Stomach (tissue), 9 donors: Measurements from ENCODE around the gene ZGLP1. TPM values are rescaled to one million over a fixed set of nuclear protein-coding genes. Genes with fewer than 3 reads are reported as not detected.

Experiments used
- DNase-seq, 2 donors: peaks; one replicate each; pipeline versions ENCODE4 v3.0.0 to v3.0.0-alpha.2; 2013 to 2019
- H3K27ac ChIP-seq, 5 donors: fragments of 200-600 bp in 4 of 5; sonication (generic) in 4 of 5; one replicate each; pipeline ENCODE4 v1.5.1; 2013 to 2019; ENCODE audit warnings: mild to moderate bottlenecking in 1 of 5, moderate library complexity in 1 of 5
- H3K27me3 ChIP-seq, 3 donors: fragments of 200-600 bp; sonication (generic); one replicate each; pipeline ENCODE4 v1.5.1; 2017 to 2019; ENCODE audit warnings: mixed run types in 1 of 3
- H3K36me3 ChIP-seq, 4 donors: fragments of 200-600 bp; sonication (generic); 1 replicate in 3 of 4; 2 replicates in 1 of 4; pipeline ENCODE4 v1.5.1; 2016 to 2019
- H3K4me1 ChIP-seq, 4 donors: fragments of 200-600 bp; sonication (generic); one replicate each; pipeline ENCODE4 v1.5.1; 2016 to 2019
- H3K4me3 ChIP-seq, 4 donors: fragments of 200-600 bp; sonication (generic) in 3 of 4; one replicate each; pipeline ENCODE4 v1.5.1; 2016 to 2019; ENCODE audit warnings: mild to moderate bottlenecking in 1 of 4
- H3K9me3 ChIP-seq, 4 donors: fragments of 200-600 bp; sonication (generic); one replicate each; pipeline ENCODE4 v1.5.1; 2016 to 2019
- CTCF ChIP-seq, 7 experiments: fragments of 450-650 bp in 4 of 7; fragments of 200-600 bp in 3 of 7; sonication (generic) in 3 of 7; IDR thresholded peaks; one replicate each; pipeline ENCODE4 v1.5.1; 2016 to 2019; ENCODE audit warnings: antibody characterized with exemption in 7 of 7, control low read depth in 2 of 7, mild to moderate bottlenecking in 1 of 7
- EP300 ChIP-seq: sonication (generic); formaldehyde crosslinking; IDR thresholded peaks from one replicate; pipeline ENCODE4 v1.6.1; 2017; ENCODE audit warnings: antibody characterized with exemption
- POLR2A ChIP-seq, 4 donors: fragments of 450-650 bp; IDR thresholded peaks; one replicate each; pipeline ENCODE4 v1.6.1; 2016; ENCODE audit warnings: antibody characterized with exemption in 4 of 4, control low read depth in 2 of 4, mild to moderate bottlenecking in 1 of 4, moderate library complexity in 1 of 4
- POLR2AphosphoS5 ChIP-seq, 3 donors: sonication (generic); formaldehyde crosslinking; IDR thresholded peaks; one replicate each; pipeline ENCODE4 v1.6.1; 2016; ENCODE audit warnings: antibody characterized with exemption in 3 of 3
- WGBS, 5 donors: extraction: QIAGEN DNeasy Blood & Tissue Kit in 3 of 5; methylation state at CpG; one replicate each; pipeline versions ENCODE4 v1.1.5 to v1.1.7; 2013 to 2018; 5-methylcytosine and 5-hydroxymethylcytosine counted together
- intact Hi-C: fragments of 100-400 bp; cut with DNase I; formaldehyde crosslinking; loops from one replicate; pipeline ENCODE4 v1.15.1; 2023; ENCODE audit warnings: low total_unique reads
- polyA plus RNA-seq, 3 donors: library from polyadenylated mRNA; stranded (reverse); fragments of 200-250 nt; gene quantifications; one replicate each; pipeline ENCODE4 v1.2.3, GENCODE V29; 2013
- total RNA-seq, 5 donors: library from RNA; depleted of rRNA; stranded (reverse); fragments of >200 nt; gene quantifications; one replicate each; pipeline versions ENCODE4 v1.1.0 to v1.2.3, GENCODE V29; 2014 to 2016
- donor health status: healthy with polysubstance abuse.
- donor health status: Bipolar disorder and iron deficiency.
- donor health status: healthy.

The ZGLP1 gene
- total and polyA plus RNA-seq, 8 donors: 2.2 to 8.6 (median 3.7) TPM; not detected in 3

- 83 to 100% (median 94%) methylated on average over 1 of the region's 1 CpG for WGBS, 5 donors
- intact Hi-C loops: no loop called here
- H3K27ac ChIP-seq: no peak overlapping the region
- H3K4me3 ChIP-seq: no peak overlapping the region
- H3K36me3 ChIP-seq: peaks cover 11 to 97% (median 52%) of the 10 kb centered on the region in 4 donors
- TF ChIP-seq POLR2AphosphoS5 (IDR thresholded peaks at IDR 0.05) (no peak), EP300 (no peak), POLR2A (IDR thresholded peaks at IDR 0.05) (no peak), CTCF (IDR thresholded peaks at IDR 0.05) (no peak)
- no peak for DNase-seq
- H3K27me3 ChIP-seq: peaks cover 0 to 14% (median 0%) of the 10 kb centered on the region in 3 donors
- no peaks in the 10 kb centered on the region for H3K9me3 ChIP-seq
- peaks cover 0 to 7% (median 3%) of the 10 kb centered on the region in 4 donors for H3K4me1 ChIP-seq
These were observed 30.7 kb downstream of the ZGLP1 start for GRCh38 chr19:10278935-10279334.

- Histone ChIP-seq H3K27ac (no peak overlapping the region), H3K27me3 (peaks cover 0 to 7% (median 0%) of the 10 kb centered on the region in 3 donors), H3K36me3 (peaks cover 6 to 88% (median 43%) of the 10 kb centered on the region in 4 donors), H3K4me1 (peaks cover 0 to 14% (median 3%) of the 10 kb centered on the region in 4 donors), H3K9me3 (no peaks in the 10 kb centered on the region), H3K4me3 (no peak overlapping the region)
- intact Hi-C loops: no loop called here
- WGBS, 5 donors: 84 to 89% (median 85%) methylated on average over 9 of the region's 9 CpGs
- TF ChIP-seq POLR2AphosphoS5 (IDR thresholded peaks at IDR 0.05) (no peak), EP300 (no peak), CTCF (IDR thresholded peaks at IDR 0.05) (no peak), POLR2A (IDR thresholded peaks at IDR 0.05) (no peak)
- DNase-seq: no peak
These were observed 31.6 kb downstream of the ZGLP1 start for GRCh38 chr19:10277795-10278589.

GRCh38 chr19:10274589-10274988 lies 35.0 kb downstream of the ZGLP1 start:
- H3K4me3 ChIP-seq: peak overlapping the region in 1 of 4 donors; percentile 68
- H3K9me3 ChIP-seq: no peaks in the 10 kb centered on the region
- intact Hi-C loops: no loop called here

More at GRCh38 chr19:10274589-10274988, 35.0 kb downstream of the ZGLP1 start:
- DNase-seq: no peak
- peaks cover 6 to 56% (median 28%) of the 10 kb centered on the region in 4 donors for H3K36me3 ChIP-seq
- H3K4me1 ChIP-seq: peaks cover 15 to 36% (median 27%) of the 10 kb centered on the region in 4 donors
- 82 to 93% (median 90%) methylated on average over 10 of the region's 10 CpGs for WGBS, 5 donors
- TF ChIP-seq EP300 (no peak), CTCF (IDR thresholded peaks at IDR 0.05) (no peak), POLR2A (IDR thresholded peaks at IDR 0.05) (no peak), POLR2AphosphoS5 (IDR thresholded peaks at IDR 0.05) (no peak)
- H3K27me3 ChIP-seq: peaks cover 0 to 32% (median 0%) of the 10 kb centered on the region in 3 donors
- no peak overlapping the region for H3K27ac ChIP-seq
